ENCODE results near the gene ALDH4A1.

GRCh38 chr1:18945401-18945849, 43.1 kb upstream of the ALDH4A1 start:
- no peak for TF ChIP-seq POLR2A (IDR thresholded peaks at IDR 0.05)
- TF ChIP-seq, protein P1, sequence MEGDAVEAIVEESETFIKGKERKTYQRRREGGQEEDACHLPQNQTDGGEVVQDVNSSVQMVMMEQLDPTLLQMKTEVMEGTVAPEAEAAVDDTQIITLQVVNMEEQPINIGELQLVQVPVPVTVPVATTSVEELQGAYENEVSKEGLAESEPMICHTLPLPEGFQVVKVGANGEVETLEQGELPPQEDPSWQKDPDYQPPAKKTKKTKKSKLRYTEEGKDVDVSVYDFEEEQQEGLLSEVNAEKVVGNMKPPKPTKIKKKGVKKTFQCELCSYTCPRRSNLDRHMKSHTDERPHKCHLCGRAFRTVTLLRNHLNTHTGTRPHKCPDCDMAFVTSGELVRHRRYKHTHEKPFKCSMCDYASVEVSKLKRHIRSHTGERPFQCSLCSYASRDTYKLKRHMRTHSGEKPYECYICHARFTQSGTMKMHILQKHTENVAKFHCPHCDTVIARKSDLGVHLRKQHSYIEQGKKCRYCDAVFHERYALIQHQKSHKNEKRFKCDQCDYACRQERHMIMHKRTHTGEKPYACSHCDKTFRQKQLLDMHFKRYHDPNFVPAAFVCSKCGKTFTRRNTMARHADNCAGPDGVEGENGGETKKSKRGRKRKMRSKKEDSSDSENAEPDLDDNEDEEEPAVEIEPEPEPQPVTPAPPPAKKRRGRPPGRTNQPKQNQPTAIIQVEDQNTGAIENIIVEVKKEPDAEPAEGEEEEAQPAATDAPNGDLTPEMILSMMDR (IDR thresholded peaks at IDR 0.05) = no peak
